ENCODE results near the gene CARNS1. TPM values are rescaled to one million over a fixed set of nuclear protein-coding genes. Genes with fewer than 3 reads are reported as not detected.

The CARNS1 gene
- total and polyA plus RNA-seq, 2 of the 13 experiments (the other 11 are each of a cell fraction or from before 2014, with no cell fraction given): not detected

DNA sequence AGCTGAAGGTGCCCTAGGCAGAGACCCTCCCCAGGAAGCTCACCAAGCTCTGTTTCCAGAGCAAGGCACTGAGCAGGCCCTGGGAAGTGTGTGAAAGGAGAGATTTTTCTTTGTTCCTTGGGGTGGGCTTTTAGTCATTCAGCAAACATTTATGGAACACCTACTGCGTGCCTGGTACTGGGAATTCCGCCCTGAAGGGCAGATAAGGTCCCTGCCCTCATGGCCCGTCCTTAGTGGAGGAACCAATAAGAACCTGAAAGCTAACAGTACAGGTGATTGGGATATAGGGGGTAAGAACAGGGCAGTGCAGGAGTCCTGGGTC lies 49.7 kb downstream of the CARNS1 start (continued):
- TF ChIP-seq, protein P1, sequence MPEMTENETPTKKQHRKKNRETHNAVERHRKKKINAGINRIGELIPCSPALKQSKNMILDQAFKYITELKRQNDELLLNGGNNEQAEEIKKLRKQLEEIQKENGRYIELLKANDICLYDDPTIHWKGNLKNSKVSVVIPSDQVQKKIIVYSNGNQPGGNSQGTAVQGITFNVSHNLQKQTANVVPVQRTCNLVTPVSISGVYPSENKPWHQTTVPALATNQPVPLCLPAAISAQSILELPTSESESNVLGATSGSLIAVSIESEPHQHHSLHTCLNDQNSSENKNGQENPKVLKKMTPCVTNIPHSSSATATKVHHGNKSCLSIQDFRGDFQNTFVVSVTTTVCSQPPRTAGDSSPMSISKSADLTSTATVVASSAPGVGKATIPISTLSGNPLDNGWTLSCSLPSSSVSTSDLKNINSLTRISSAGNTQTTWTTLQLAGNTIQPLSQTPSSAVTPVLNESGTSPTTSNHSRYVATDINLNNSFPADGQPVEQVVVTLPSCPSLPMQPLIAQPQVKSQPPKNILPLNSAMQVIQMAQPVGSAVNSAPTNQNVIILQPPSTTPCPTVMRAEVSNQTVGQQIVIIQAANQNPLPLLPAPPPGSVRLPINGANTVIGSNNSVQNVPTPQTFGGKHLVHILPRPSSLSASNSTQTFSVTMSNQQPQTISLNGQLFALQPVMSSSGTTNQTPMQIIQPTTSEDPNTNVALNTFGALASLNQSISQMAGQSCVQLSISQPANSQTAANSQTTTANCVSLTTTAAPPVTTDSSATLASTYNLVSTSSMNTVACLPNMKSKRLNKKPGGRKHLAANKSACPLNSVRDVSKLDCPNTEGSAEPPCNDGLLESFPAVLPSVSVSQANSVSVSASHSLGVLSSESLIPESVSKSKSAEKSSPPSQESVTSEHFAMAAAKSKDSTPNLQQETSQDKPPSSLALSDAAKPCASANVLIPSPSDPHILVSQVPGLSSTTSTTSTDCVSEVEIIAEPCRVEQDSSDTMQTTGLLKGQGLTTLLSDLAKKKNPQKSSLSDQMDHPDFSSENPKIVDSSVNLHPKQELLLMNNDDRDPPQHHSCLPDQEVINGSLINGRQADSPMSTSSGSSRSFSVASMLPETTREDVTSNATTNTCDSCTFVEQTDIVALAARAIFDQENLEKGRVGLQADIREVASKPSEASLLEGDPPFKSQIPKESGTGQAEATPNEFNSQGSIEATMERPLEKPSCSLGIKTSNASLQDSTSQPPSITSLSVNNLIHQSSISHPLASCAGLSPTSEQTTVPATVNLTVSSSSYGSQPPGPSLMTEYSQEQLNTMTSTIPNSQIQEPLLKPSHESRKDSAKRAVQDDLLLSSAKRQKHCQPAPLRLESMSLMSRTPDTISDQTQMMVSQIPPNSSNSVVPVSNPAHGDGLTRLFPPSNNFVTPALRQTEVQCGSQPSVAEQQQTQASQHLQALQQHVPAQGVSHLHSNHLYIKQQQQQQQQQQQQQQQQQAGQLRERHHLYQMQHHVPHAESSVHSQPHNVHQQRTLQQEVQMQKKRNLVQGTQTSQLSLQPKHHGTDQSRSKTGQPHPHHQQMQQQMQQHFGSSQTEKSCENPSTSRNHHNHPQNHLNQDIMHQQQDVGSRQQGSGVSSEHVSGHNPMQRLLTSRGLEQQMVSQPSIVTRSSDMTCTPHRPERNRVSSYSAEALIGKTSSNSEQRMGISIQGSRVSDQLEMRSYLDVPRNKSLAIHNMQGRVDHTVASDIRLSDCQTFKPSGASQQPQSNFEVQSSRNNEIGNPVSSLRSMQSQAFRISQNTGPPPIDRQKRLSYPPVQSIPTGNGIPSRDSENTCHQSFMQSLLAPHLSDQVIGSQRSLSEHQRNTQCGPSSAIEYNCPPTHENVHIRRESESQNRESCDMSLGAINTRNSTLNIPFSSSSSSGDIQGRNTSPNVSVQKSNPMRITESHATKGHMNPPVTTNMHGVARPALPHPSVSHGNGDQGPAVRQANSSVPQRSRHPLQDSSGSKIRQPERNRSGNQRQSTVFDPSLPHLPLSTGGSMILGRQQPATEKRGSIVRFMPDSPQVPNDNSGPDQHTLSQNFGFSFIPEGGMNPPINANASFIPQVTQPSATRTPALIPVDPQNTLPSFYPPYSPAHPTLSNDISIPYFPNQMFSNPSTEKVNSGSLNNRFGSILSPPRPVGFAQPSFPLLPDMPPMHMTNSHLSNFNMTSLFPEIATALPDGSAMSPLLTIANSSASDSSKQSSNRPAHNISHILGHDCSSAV (CRISPR knock-in tag; IDR thresholded peaks at IDR 0.05; ENCODE audit: borderline replicate concordance): no peak
- TF ChIP-seq ZIK1 (CRISPR knock-in tag; IDR thresholded peaks at IDR 0.05; ENCODE audit: borderline replicate concordance, low read depth): no peak
- no peak for TF ChIP-seq ZSCAN21 (CRISPR knock-in tag; IDR thresholded peaks at IDR 0.05; ENCODE audit: borderline replicate concordance)
- TF ChIP-seq DR1 (CRISPR knock-in tag; IDR thresholded peaks at IDR 0.05): no peak
- TF ChIP-seq ZNF350 (CRISPR knock-in tag; IDR thresholded peaks at IDR 0.05; ENCODE audit: borderline replicate concordance, low read depth): no peak
- TF ChIP-seq HNRNPLL (IDR thresholded peaks at IDR 0.05; ENCODE audit: low read depth, low read length, poor library complexity, severe bottlenecking): no peak
- TF ChIP-seq, protein P2, sequence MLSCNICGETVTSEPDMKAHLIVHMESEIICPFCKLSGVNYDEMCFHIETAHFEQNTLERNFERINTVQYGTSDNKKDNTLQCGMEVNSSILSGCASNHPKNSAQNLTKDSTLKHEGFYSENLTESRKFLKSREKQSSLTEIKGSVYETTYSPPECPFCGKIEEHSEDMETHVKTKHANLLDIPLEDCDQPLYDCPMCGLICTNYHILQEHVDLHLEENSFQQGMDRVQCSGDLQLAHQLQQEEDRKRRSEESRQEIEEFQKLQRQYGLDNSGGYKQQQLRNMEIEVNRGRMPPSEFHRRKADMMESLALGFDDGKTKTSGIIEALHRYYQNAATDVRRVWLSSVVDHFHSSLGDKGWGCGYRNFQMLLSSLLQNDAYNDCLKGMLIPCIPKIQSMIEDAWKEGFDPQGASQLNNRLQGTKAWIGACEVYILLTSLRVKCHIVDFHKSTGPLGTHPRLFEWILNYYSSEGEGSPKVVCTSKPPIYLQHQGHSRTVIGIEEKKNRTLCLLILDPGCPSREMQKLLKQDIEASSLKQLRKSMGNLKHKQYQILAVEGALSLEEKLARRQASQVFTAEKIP (CRISPR knock-in tag; IDR thresholded peaks at IDR 0.05; ENCODE audit: borderline replicate concordance): no peak
- TF ChIP-seq ZNF382 (CRISPR knock-in tag; IDR thresholded peaks at IDR 0.05; ENCODE audit: borderline replicate concordance): no peak
- no peak for TF ChIP-seq NCOA1 (CRISPR knock-in tag; IDR thresholded peaks at IDR 0.05)
- no peak for TF ChIP-seq REXO4 (CRISPR knock-in tag; IDR thresholded peaks at IDR 0.05; ENCODE audit: borderline replicate concordance)
- no peak for TF ChIP-seq SATB2 (CRISPR knock-in tag; IDR thresholded peaks at IDR 0.05)
- no peak for TF ChIP-seq PRMT3 (CRISPR knock-in tag; IDR thresholded peaks at IDR 0.05; ENCODE audit: borderline replicate concordance, low read depth)
- TF ChIP-seq ATF7-NPFF (CRISPR knock-in tag; IDR thresholded peaks at IDR 0.05; ENCODE audit: low read depth): no peak
- no peak for TF ChIP-seq RARA (CRISPR knock-in tag; IDR thresholded peaks at IDR 0.05)
- TF ChIP-seq, protein P3, sequence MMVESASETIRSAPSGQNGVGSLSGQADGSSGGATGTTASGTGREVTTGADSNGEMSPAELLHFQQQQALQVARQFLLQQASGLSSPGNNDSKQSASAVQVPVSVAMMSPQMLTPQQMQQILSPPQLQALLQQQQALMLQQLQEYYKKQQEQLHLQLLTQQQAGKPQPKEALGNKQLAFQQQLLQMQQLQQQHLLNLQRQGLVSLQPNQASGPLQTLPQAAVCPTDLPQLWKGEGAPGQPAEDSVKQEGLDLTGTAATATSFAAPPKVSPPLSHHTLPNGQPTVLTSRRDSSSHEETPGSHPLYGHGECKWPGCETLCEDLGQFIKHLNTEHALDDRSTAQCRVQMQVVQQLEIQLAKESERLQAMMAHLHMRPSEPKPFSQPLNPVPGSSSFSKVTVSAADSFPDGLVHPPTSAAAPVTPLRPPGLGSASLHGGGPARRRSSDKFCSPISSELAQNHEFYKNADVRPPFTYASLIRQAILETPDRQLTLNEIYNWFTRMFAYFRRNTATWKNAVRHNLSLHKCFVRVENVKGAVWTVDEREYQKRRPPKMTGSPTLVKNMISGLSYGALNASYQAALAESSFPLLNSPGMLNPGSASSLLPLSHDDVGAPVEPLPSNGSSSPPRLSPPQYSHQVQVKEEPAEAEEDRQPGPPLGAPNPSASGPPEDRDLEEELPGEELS (CRISPR knock-in tag; IDR thresholded peaks at IDR 0.05): no peak
